ENCODE measurements around the gene GCAT.

The GCAT gene

DNA sequence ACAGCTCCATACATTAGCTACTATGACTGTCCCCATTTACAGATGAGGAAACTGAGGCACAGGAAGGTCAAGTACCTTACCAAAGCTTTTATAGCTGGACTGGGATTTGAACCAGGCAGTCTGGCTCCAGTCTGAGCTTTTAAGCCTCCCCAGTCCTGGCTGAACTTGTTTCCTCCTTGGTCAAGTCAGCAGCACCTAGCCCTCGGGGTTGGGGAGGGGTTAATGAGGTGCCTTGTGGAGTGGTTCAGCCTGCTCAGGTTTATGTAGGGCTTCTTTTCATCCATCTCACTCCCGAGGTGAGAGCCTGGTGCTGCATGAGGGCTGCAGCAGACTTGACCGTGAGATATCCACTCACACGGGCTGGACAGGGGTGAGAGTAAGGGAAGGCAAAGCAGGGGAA is 36.7 kb upstream of the GCAT start:
- TF ChIP-seq FOXA1 (IDR thresholded peaks at IDR 0.05) (no peak), FOXM1 (IDR thresholded peaks at IDR 0.05; ENCODE audit: borderline replicate concordance) (no peak), HDGF (IDR thresholded peaks at IDR 0.05; ENCODE audit: borderline replicate concordance) (no peak), TARDBP (IDR thresholded peaks at IDR 0.05) (no peak), SP1 (IDR thresholded peaks at IDR 0.05) (no peak), L3MBTL2 (conservative IDR thresholded peaks at IDR 0.05) (no peak), ARNT (IDR thresholded peaks at IDR 0.05) (no peak)
- ChIA-PET CTCF (interaction anchor here (1.0 kb wide), 1 partner anchor 10 kb away, joined by 4 read pairs; no protein-coding TSS in a partner anchor), POLR2A (no interaction called here)
- DNase-seq (ENCODE audit: extremely low spot score) = no peak

DNA sequence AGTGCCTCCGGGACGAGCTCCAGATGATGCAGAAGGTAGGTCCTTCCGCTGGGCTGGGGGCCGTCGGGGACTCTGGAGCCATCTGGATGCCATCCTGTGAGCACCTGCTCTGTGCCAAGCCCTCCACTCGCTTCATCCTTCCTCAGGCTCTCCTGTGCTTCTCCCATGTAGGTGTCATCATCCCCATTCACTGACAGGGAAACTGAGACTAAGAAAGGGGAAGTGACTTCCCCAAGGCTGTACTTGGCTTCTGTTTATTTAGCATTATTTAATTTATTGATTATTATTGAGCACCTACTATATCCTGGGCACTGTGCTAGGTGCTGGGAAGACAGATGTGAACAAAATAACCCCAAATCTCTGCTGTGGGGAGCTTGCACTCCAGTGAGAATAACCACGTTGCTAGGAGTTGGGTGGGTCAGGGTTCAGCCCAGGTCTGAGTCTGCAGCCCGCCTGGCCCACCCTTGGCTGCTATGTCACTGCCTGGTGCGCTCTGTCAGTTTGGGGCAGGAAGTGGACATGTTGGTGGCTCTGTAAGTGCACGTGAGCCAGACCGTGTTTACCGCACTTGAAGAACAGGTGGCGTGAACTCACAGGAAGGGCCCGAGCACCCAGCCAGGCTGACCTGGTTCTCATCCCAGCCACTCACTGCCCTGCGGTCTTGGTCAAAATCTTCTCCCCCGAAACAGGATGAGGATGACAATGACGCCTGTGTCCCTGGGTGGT is 35.9 kb upstream of the GCAT start:
- ChIA-PET POLR2A (no interaction called here), CTCF (no interaction called here)

GRCh38 chr22:37774728-37775127 is 33.0 kb upstream of the GCAT start:
- no peak for TF ChIP-seq BHLHE40 (IDR thresholded peaks at IDR 0.05; ENCODE audit: borderline replicate concordance)
- no peak for TF ChIP-seq CTBP1 (IDR thresholded peaks at IDR 0.05; ENCODE audit: borderline replicate concordance)
- no peak for TF ChIP-seq ZNF384 (IDR thresholded peaks at IDR 0.05)
- no peak for TF ChIP-seq NFRKB (IDR thresholded peaks at IDR 0.05)
- TF ChIP-seq HDGF (IDR thresholded peaks at IDR 0.05; ENCODE audit: borderline replicate concordance) = no peak
- TF ChIP-seq, protein P1, sequence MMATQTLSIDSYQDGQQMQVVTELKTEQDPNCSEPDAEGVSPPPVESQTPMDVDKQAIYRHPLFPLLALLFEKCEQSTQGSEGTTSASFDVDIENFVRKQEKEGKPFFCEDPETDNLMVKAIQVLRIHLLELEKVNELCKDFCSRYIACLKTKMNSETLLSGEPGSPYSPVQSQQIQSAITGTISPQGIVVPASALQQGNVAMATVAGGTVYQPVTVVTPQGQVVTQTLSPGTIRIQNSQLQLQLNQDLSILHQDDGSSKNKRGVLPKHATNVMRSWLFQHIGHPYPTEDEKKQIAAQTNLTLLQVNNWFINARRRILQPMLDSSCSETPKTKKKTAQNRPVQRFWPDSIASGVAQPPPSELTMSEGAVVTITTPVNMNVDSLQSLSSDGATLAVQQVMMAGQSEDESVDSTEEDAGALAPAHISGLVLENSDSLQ (IDR thresholded peaks at IDR 0.05) = no peak
- no peak for TF ChIP-seq LEF1 (IDR thresholded peaks at IDR 0.05; ENCODE audit: borderline replicate concordance)
- no peak for TF ChIP-seq ARNT (IDR thresholded peaks at IDR 0.05)
- TF ChIP-seq SUZ12 (IDR thresholded peaks at IDR 0.05) = no peak
- TF ChIP-seq FOXK2 (IDR thresholded peaks at IDR 0.05) = no peak
- TF ChIP-seq L3MBTL2 (conservative IDR thresholded peaks at IDR 0.05) = no peak
- TF ChIP-seq SP1 (IDR thresholded peaks at IDR 0.05) = no peak
- TF ChIP-seq TARDBP (IDR thresholded peaks at IDR 0.05) = no peak
- no peak for TF ChIP-seq FOXM1 (IDR thresholded peaks at IDR 0.05; ENCODE audit: borderline replicate concordance)
- ChIA-PET CTCF (no interaction called here), POLR2A (no interaction called here)
- DNase-seq (ENCODE audit: extremely low spot score) = no peak

More for the DNA sequence above, 35.9 kb upstream of the GCAT start:
- no peak for TF ChIP-seq ELF4 (IDR thresholded peaks at IDR 0.05)
- TF ChIP-seq SUZ12 (IDR thresholded peaks at IDR 0.05) = no peak
- no peak for TF ChIP-seq TARDBP (IDR thresholded peaks at IDR 0.05)
- no peak for TF ChIP-seq NFRKB (IDR thresholded peaks at IDR 0.05)
- TF ChIP-seq, protein P1 (IDR thresholded peaks at IDR 0.05) = no peak
- TF ChIP-seq FOXK2 (IDR thresholded peaks at IDR 0.05) = no peak
- no peak for TF ChIP-seq L3MBTL2 (conservative IDR thresholded peaks at IDR 0.05)
- no peak for TF ChIP-seq ARNT (IDR thresholded peaks at IDR 0.05)
- TF ChIP-seq CTBP1 (IDR thresholded peaks at IDR 0.05; ENCODE audit: borderline replicate concordance) = no peak
- TF ChIP-seq FOXA1 (IDR thresholded peaks at IDR 0.05) = no peak
- DNase-seq (ENCODE audit: extremely low spot score) = no peak

DNA sequence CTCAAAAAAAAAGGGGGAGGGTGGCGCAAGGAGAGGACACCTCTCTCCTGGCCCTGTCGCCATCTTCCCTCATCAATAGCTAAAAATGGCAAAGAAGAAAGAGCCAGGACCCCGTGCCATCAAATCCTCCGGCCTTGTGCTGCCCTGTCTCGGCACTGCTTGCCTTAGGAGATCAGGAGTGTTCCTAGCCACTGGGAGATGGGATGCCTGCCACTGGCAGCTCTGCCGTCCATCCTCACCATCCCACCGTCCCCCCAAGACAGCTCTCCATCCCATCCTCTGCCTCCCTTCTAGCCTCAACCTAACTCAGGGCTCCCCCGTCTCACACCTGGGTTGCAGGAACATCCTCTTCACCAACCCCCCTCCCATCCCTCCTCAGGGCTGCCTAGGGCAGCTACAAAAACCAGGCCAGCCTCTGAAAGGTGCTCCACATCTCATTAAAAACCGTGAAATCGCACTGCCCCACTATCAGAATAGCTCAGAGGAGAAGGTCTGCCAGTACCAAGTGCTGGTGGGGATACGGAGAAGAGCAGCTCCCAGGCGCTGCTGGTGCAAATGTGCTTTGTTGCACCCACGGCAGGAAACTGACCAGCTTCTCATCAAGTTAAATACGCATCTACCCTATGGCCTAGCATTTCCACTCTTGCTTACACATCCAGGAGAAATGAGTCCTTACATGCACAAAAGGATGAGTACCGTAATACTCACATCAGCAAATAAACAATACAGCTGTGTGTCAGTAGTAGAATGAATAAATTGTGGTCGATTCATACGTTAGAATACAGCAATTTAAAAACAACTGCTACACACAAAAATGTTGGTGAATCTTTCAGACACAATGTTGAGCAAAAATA is 31.7 kb upstream of the GCAT start:
- POLR2A ChIA-PET = interaction anchor here (0.7 to 1.8 kb wide), 3 partner anchors 13 to 61 kb away, joined by 3 to 6 read pairs (median 3); partner anchors contain the start of gene GCAT
- no peak for DNase-seq (ENCODE audit: extremely low spot score)
- CTCF ChIA-PET = interaction anchor here (0.6 kb wide), 1 partner anchor 8 kb away, joined by 3 read pairs; no protein-coding TSS in a partner anchor
- TF ChIP-seq FOXA1 (IDR thresholded peaks at IDR 0.05) (no peak), ARNT (IDR thresholded peaks at IDR 0.05) (no peak), ZNF384 (IDR thresholded peaks at IDR 0.05) (no peak), SUZ12 (IDR thresholded peaks at IDR 0.05) (no peak), FOXM1 (IDR thresholded peaks at IDR 0.05; ENCODE audit: borderline replicate concordance) (no peak), CTBP1 (IDR thresholded peaks at IDR 0.05; ENCODE audit: borderline replicate concordance) (no peak), LEF1 (IDR thresholded peaks at IDR 0.05; ENCODE audit: borderline replicate concordance) (no peak), SP1 (IDR thresholded peaks at IDR 0.05) (no peak)
- TF ChIP-seq, protein P1 (IDR thresholded peaks at IDR 0.05) = no peak

DNA sequence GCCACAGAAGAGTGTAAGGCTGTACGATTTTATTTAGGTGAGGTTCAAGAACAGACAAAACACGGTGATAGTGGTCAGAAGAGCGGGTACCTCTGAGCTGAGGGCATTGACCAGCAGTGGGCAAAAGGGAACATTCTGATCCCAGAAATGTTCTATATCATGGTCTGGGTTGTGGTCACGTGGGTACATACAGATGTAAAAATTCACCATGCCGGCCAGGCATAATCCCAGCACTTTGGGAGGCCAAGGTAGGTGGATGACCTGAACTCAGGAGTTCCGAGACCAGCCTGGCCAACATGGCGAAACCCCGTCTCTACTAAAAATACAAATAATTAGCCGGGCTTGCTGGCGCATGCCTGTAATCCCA is 31.1 kb upstream of the GCAT start:
- POLR2A ChIA-PET = interaction anchor here (1.2 to 1.8 kb wide), 2 partner anchors 12 to 31 kb away, joined by 3 to 6 read pairs; partner anchors contain the start of gene GCAT
- TF ChIP-seq TARDBP (IDR thresholded peaks at IDR 0.05) = no peak
- no peak for TF ChIP-seq BHLHE40 (IDR thresholded peaks at IDR 0.05; ENCODE audit: borderline replicate concordance)
- TF ChIP-seq FOXA1 (IDR thresholded peaks at IDR 0.05) = no peak
- no peak for TF ChIP-seq L3MBTL2 (conservative IDR thresholded peaks at IDR 0.05)
- no peak for TF ChIP-seq FOXK2 (IDR thresholded peaks at IDR 0.05)
- no peak for TF ChIP-seq LEF1 (IDR thresholded peaks at IDR 0.05; ENCODE audit: borderline replicate concordance)
- no peak for TF ChIP-seq CTBP1 (IDR thresholded peaks at IDR 0.05; ENCODE audit: borderline replicate concordance)
- TF ChIP-seq, protein P1 (IDR thresholded peaks at IDR 0.05) = no peak
- no peak for TF ChIP-seq FOXM1 (IDR thresholded peaks at IDR 0.05; ENCODE audit: borderline replicate concordance)
- TF ChIP-seq ELF4 (IDR thresholded peaks at IDR 0.05) = no peak
- TF ChIP-seq ARNT (IDR thresholded peaks at IDR 0.05) = no peak
- TF ChIP-seq SP1 (IDR thresholded peaks at IDR 0.05) = no peak
- no peak for TF ChIP-seq SUZ12 (IDR thresholded peaks at IDR 0.05)
- TF ChIP-seq HDGF (IDR thresholded peaks at IDR 0.05; ENCODE audit: borderline replicate concordance) = no peak
- no peak for TF ChIP-seq ZNF384 (IDR thresholded peaks at IDR 0.05)
- no peak for TF ChIP-seq NFRKB (IDR thresholded peaks at IDR 0.05)
- CTCF ChIA-PET = interaction anchor here (0.6 kb wide), 1 partner anchor 7 kb away, joined by 3 read pairs; no protein-coding TSS in a partner anchor
- no peak for DNase-seq (ENCODE audit: extremely low spot score)

Measured in HEK293T (cell line).